Fibroblast of lung (primary cell): ENCODE measurements around the gene DDAH1. TPM values are rescaled to one million over a fixed set of nuclear protein-coding genes. Genes with fewer than 3 reads are reported as not detected.

Source experiments
- DNase-seq, 2 donors: peaks; one replicate each; pipeline versions ENCODE4 v3.0.0 to v3.0.0-alpha.2; 2010; ENCODE audit warnings: low read depth in 2 of 2
- H2AFZ ChIP-seq: 2 replicates; pipeline ENCODE4 v1.5.1; 2012; ENCODE audit warnings: low read length, control low read depth, inconsistent platforms
- H3K27ac ChIP-seq: 2 replicates; pipeline ENCODE4 v1.5.1; 2011; ENCODE audit warnings: low read length, control low read depth; ENCODE audit not compliant: insufficient read depth
- H3K27me3 ChIP-seq: 2 replicates; pipeline ENCODE4 v1.5.1; 2011; ENCODE audit warnings: mild to moderate bottlenecking, low read length; ENCODE audit not compliant: control insufficient read depth, insufficient read depth
- H3K36me3 ChIP-seq: 2 replicates; pipeline ENCODE4 v1.5.1; 2011; ENCODE audit warnings: low read length; ENCODE audit not compliant: control insufficient read depth, insufficient read depth
- H3K4me1 ChIP-seq: 2 replicates; pipeline ENCODE4 v1.5.1; 2011; ENCODE audit warnings: low read length; ENCODE audit not compliant: control insufficient read depth, insufficient read depth; ENCODE audit errors: extremely low read depth
- H3K4me2 ChIP-seq: 2 replicates; pipeline ENCODE4 v1.5.1; 2011; ENCODE audit warnings: low read length, control low read depth; ENCODE audit not compliant: insufficient read depth; ENCODE audit errors: extremely low read depth
- H3K4me3 ChIP-seq, 4 experiments: fragments of 200-600 bp in 1 of 4; sonication (generic) in 1 of 4; replicated peaks in 1 of 4; 2 replicates each; pipeline ENCODE4 v1.5.1; 2011 to 2016; ENCODE audit warnings: low read length in 4 of 4, low read depth in 3 of 4, mild to moderate bottlenecking in 3 of 4, control low read depth in 2 of 4, inconsistent platforms in 1 of 4, mixed read lengths in 1 of 4; ENCODE audit not compliant: insufficient read depth in 1 of 4; ENCODE audit errors: control extremely low read depth in 1 of 4
- H3K79me2 ChIP-seq: 2 replicates; pipeline ENCODE4 v1.5.1; 2012; ENCODE audit warnings: mild to moderate bottlenecking, low read length, inconsistent platforms; ENCODE audit not compliant: control insufficient read depth, insufficient read depth
- H3K9ac ChIP-seq: 2 replicates; pipeline ENCODE4 v1.5.1; 2011; ENCODE audit warnings: mild to moderate bottlenecking, low read length, control low read depth; ENCODE audit not compliant: insufficient read depth
- H3K9me3 ChIP-seq: 2 replicates; pipeline ENCODE4 v1.5.1; 2012; ENCODE audit warnings: low read depth, low read length; ENCODE audit not compliant: control insufficient read depth, insufficient read depth
- H4K20me1 ChIP-seq: 2 replicates; pipeline ENCODE4 v1.5.1; 2011; ENCODE audit warnings: low read length; ENCODE audit not compliant: control insufficient read depth, insufficient read depth; ENCODE audit errors: extremely low read depth
- EZH2 ChIP-seq: IDR thresholded peaks from 2 replicates; pipeline ENCODE4 v1.5.1; 2012; ENCODE audit warnings: low read length, control low read depth, mild to moderate bottlenecking; ENCODE audit errors: missing control alignments
- polyA plus RNA-seq, 2 donors: library from polyadenylated mRNA; depleted of rRNA in 1 of 2; stranded (reverse) in 1 of 2; unstranded in 1 of 2; fragments of >200 nt; gene quantifications; 2 replicates each; pipeline ENCODE4 v1.2.1, GENCODE V29; 2011 to 2012; ENCODE audit warnings: missing spikeins in 1 of 2
- total RNA-seq: library from RNA; depleted of rRNA; stranded (reverse); fragments of >200 nt; gene quantifications from 2 replicates; pipeline ENCODE4 v1.2.1, GENCODE V29; 2014
- TF ChIP-seq, protein P1 (sequence below), 2 donors: IDR thresholded peaks in 1 of 2; conservative IDR thresholded peaks in 1 of 2; 1 replicate in 1 of 2; 2 replicates in 1 of 2; pipeline ENCODE4 v1.5.1; 2011 to 2012; ENCODE audit warnings: low read length in 2 of 2, control low read depth in 1 of 2, inconsistent platforms in 1 of 2, low read depth in 1 of 2, mild to moderate bottlenecking in 1 of 2

The DDAH1 gene
- total and polyA plus RNA-seq, 2 donors (not counting 1 experiment from before 2014, with no cell fraction given), result 50.0 to 218 TPM

DNA sequence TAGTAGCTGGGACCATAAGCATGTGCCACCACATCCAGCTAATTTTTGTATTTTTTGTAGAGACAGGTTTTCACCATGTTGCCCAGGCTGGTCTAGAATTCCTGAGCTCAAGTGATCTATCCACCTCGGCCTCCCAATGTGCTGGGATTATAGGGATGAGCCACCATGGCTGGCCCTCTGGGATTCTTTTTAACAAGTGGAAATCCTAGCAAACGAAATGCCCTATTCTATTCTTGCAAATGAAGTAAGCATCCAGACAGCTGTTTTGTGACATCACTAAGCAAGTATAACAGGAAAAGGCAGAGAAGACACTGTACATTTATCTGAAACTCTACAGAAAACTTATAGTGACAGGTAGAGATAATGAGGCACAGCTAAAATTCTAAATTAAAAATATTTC, 86.4 kb downstream of the DDAH1 start:
- Histone ChIP-seq H3K4me2 (no peak overlapping the region), H3K9ac (no peak overlapping the region), H3K27ac (no peak overlapping the region), H2AFZ (no peak overlapping the region), H4K20me1 (no peaks in the 10 kb centered on the region), H3K79me2 (peaks cover 18% of the 10 kb centered on the region), H3K36me3 (no peaks in the 10 kb centered on the region), H3K9me3 (no peaks in the 10 kb centered on the region), H3K4me3 (no peak overlapping the region), H3K27me3 (no peaks in the 10 kb centered on the region), H3K4me1 (peaks cover 5% of the 10 kb centered on the region)
- no peak for DNase-seq
- no peak for TF ChIP-seq EZH2
- TF ChIP-seq, protein P1, sequence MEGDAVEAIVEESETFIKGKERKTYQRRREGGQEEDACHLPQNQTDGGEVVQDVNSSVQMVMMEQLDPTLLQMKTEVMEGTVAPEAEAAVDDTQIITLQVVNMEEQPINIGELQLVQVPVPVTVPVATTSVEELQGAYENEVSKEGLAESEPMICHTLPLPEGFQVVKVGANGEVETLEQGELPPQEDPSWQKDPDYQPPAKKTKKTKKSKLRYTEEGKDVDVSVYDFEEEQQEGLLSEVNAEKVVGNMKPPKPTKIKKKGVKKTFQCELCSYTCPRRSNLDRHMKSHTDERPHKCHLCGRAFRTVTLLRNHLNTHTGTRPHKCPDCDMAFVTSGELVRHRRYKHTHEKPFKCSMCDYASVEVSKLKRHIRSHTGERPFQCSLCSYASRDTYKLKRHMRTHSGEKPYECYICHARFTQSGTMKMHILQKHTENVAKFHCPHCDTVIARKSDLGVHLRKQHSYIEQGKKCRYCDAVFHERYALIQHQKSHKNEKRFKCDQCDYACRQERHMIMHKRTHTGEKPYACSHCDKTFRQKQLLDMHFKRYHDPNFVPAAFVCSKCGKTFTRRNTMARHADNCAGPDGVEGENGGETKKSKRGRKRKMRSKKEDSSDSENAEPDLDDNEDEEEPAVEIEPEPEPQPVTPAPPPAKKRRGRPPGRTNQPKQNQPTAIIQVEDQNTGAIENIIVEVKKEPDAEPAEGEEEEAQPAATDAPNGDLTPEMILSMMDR (conservative IDR thresholded peaks at IDR 0.05 in 1 of 2, IDR thresholded peaks at IDR 0.05 in 1 of 2; ENCODE audit: low read depth in 1 of 2, low read length in 2 of 2), result no peak

DNA sequence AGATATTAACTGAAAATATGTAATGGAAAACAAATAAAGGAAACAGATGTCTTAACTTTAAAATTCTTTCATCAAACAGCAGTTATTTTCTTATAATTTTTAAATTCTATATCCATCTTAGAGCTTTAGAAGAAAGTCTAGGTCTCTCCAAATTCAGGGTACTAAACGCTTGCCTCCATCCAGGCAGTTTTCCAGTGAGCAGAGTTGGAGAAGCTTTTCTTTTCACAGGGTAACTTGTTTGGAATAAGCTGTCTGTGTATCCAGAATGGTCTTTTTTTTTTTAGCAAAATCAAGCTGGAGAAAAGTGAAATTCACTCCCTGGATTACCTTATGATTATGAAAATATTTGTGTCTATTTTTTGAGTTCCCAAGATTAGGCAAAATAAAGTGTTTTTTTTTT, 88.6 kb downstream of the DDAH1 start:
- no peak overlapping the region for H3K27ac ChIP-seq
- no peaks in the 10 kb centered on the region for H3K27me3 ChIP-seq
- no peak overlapping the region for H3K4me3 ChIP-seq
- no peaks in the 10 kb centered on the region for H3K36me3 ChIP-seq
- DNase-seq, result no peak
- no peaks in the 10 kb centered on the region for H4K20me1 ChIP-seq
- H3K9ac ChIP-seq, result no peak overlapping the region
- H2AFZ ChIP-seq, result no peak overlapping the region
- no peaks in the 10 kb centered on the region for H3K9me3 ChIP-seq
- H3K4me2 ChIP-seq, result no peak overlapping the region
- H3K79me2 ChIP-seq, result peaks cover 16% of the 10 kb centered on the region
- TF ChIP-seq, protein P1 (conservative IDR thresholded peaks at IDR 0.05 in 1 of 2, IDR thresholded peaks at IDR 0.05 in 1 of 2; ENCODE audit: low read depth in 1 of 2, low read length in 2 of 2), result no peak
- no peak for TF ChIP-seq EZH2
- H3K4me1 ChIP-seq, result peaks cover 14% of the 10 kb centered on the region

DNA sequence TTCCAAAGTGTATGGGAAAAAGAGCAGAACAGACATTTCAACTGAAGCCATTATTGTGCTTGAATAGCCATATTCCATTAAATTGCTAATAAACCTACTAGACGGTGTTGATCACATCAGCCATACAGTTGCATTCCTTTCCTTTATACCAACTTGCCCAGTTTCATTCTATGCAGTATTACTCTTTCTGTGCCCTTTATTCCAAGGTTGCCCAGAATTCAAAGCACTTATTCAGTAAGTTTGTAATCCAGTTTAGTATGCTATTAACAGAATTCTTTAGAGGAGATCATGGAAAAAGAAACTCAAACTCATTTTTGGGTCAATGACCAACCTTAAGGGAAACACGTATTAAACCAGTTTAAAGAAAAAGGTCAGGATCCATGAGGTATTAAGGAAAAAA, 89.5 kb downstream of the DDAH1 start:
- Histone ChIP-seq H3K9ac (no peak overlapping the region), H3K27ac (no peak overlapping the region), H3K27me3 (no peaks in the 10 kb centered on the region), H2AFZ (no peak overlapping the region), H3K79me2 (peaks cover 20% of the 10 kb centered on the region), H3K4me2 (no peak overlapping the region), H4K20me1 (no peaks in the 10 kb centered on the region), H3K36me3 (no peaks in the 10 kb centered on the region), H3K4me3 (no peak overlapping the region), H3K9me3 (no peaks in the 10 kb centered on the region), H3K4me1 (peaks cover 14% of the 10 kb centered on the region)
- no peak for DNase-seq
- TF ChIP-seq EZH2, result no peak
